ENCODE measurements around the gene C18orf32. TPM values are rescaled to one million over a fixed set of nuclear protein-coding genes. Genes with fewer than 3 reads are reported as not detected.

Gene C18orf32
- total and polyA plus RNA-seq, 2 donors (not counting 1 experiment from before 2014, with no cell fraction given): 20.8 to 36.3 TPM

DNA sequence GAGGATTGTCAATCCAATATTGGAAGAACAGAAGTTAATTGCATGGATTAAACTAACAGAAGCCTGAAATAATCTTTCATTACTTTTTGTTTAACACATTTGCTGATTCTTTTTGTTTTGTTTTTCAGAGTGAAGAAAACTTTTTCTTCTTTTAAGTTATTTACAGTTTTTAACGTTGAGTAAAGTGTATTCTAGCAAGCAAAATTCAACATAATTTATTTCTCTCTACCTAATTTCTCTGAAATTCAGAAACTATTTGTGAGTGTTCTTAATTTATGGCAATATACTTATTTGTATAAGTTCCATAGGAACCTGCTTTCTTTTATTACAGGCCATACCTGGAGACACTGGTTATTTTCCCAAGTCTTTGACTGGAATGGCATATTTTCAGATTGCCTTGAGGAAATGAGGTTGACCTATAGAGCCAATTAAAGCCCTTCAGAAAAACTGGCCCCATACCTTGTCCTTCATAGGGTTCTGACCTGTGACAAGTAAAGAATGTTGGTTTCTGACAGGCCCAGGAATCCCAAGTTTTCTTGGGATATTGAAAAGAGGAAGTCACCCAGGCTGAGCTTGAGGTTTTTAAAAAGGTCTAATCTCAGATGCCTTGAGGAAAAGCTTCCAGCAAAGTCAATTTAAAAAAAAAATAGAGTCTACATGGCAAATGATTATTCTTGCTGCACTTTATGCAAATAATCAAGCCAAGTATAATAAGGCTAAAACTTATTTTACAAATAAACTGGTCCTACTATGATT, 48.0 kb upstream of the C18orf32 start:
- no peaks in the 10 kb centered on the region for H3K36me3 ChIP-seq (replicated peaks in 1 of 2; ENCODE audit: control extremely low read depth in 1 of 2, control insufficient read depth in 1 of 2, extremely low read depth in 1 of 2, insufficient read depth in 2 of 2, low read length in 1 of 2)
- H3K9me3 Mint-ChIP-seq (ENCODE audit: insufficient read depth): no peaks in the 10 kb centered on the region
- H3K4me2 ChIP-seq (replicated peaks; ENCODE audit: low read depth, low read length, poor library complexity, severe bottlenecking): no peak overlapping the region
- peaks cover 7% of the 10 kb centered on the region for H3K27me3 Mint-ChIP-seq
- no peak for DNase-seq
- no peaks in the 10 kb centered on the region for H4K20me1 ChIP-seq (ENCODE audit: control insufficient read depth, insufficient read depth, low read length, poor library complexity, severe bottlenecking)
- intact Hi-C loops (cut with micrococcal nuclease): no loop called here
- ATAC-seq (ENCODE audit: low read depth): no peak
- no peak overlapping the region for H3K9ac ChIP-seq (ENCODE audit: low read length)
- H3K27ac Mint-ChIP-seq: no peak overlapping the region
- H3K4me1 ChIP-seq (ENCODE audit: control insufficient read depth in 2 of 2, insufficient read depth in 2 of 2, low read length in 2 of 2): no peaks in the 10 kb centered on the region
- no peaks in the 10 kb centered on the region for H3K79me2 ChIP-seq (ENCODE audit: control insufficient read depth, insufficient read depth, low read length)
- H3K27me3 ChIP-seq (replicated peaks in 1 of 4; ENCODE audit: control extremely low read depth in 1 of 4, control insufficient read depth in 3 of 4, insufficient read depth in 4 of 4, low read length in 3 of 4): no peaks in the 10 kb centered on the region
- POLR2A ChIA-PET: no interaction called here
- CTCF ChIA-PET: no interaction called here
- no peak overlapping the region for H3K4me3 ChIP-seq (ENCODE audit: control extremely low read depth in 1 of 5, extremely low read depth in 1 of 5, insufficient read depth in 1 of 5, low read depth in 2 of 5, low read length in 4 of 5)
- H3K27ac ChIP-seq (ENCODE audit: low read length in 2 of 2): no peak overlapping the region
- TF ChIP-seq, protein P1, sequence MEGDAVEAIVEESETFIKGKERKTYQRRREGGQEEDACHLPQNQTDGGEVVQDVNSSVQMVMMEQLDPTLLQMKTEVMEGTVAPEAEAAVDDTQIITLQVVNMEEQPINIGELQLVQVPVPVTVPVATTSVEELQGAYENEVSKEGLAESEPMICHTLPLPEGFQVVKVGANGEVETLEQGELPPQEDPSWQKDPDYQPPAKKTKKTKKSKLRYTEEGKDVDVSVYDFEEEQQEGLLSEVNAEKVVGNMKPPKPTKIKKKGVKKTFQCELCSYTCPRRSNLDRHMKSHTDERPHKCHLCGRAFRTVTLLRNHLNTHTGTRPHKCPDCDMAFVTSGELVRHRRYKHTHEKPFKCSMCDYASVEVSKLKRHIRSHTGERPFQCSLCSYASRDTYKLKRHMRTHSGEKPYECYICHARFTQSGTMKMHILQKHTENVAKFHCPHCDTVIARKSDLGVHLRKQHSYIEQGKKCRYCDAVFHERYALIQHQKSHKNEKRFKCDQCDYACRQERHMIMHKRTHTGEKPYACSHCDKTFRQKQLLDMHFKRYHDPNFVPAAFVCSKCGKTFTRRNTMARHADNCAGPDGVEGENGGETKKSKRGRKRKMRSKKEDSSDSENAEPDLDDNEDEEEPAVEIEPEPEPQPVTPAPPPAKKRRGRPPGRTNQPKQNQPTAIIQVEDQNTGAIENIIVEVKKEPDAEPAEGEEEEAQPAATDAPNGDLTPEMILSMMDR (IDR thresholded peaks at IDR 0.05): no peak
- TF ChIP-seq EZH2 (IDR thresholded peaks at IDR 0.05; ENCODE audit: borderline replicate concordance, insufficient read depth, low read depth, low read length, poor library complexity, severe bottlenecking): no peak
- H3K9me3 ChIP-seq (ENCODE audit: control extremely low read depth in 1 of 3, control insufficient read depth in 2 of 3, insufficient read depth in 1 of 3, low read length in 2 of 3): peaks cover 0 to 2% (median 0%) of the 10 kb centered on the region in 3 donors
- H2AFZ ChIP-seq (ENCODE audit: insufficient read depth, low read depth, low read length, poor library complexity, severe bottlenecking): no peak overlapping the region
- no CpG with 5 or more reads among the region's 1 CpG for WGBS (ENCODE audit: insufficient coverage)
- H3K4me1 Mint-ChIP-seq: no peaks in the 10 kb centered on the region
- no peak overlapping the region for H3K4me3 Mint-ChIP-seq

- WGBS (ENCODE audit: insufficient coverage): 83% methylated on average over 3 of the region's 10 CpGs
- Histone ChIP-seq H3K36me3 (replicated peaks in 1 of 2; ENCODE audit: control extremely low read depth in 1 of 2, control insufficient read depth in 1 of 2, extremely low read depth in 1 of 2, insufficient read depth in 2 of 2, low read length in 1 of 2) (no peaks in the 10 kb centered on the region), H2AFZ (ENCODE audit: insufficient read depth, low read depth, low read length, poor library complexity, severe bottlenecking) (peak overlapping the region; percentile 41), H3K27me3 (replicated peaks in 1 of 4; ENCODE audit: control extremely low read depth in 1 of 4, control insufficient read depth in 3 of 4, insufficient read depth in 4 of 4, low read length in 3 of 4) (no peaks in the 10 kb centered on the region), H3K4me3 (ENCODE audit: control extremely low read depth in 1 of 5, extremely low read depth in 1 of 5, insufficient read depth in 1 of 5, low read depth in 2 of 5, low read length in 4 of 5) (peak overlapping the region in 3 of 5 experiments; percentile 6 to 45 (median 27)), H4K20me1 (ENCODE audit: control insufficient read depth, insufficient read depth, low read length, poor library complexity, severe bottlenecking) (no peaks in the 10 kb centered on the region), H3K27ac (ENCODE audit: low read length in 2 of 2) (no peak overlapping the region), H3K79me2 (ENCODE audit: control insufficient read depth, insufficient read depth, low read length) (no peaks in the 10 kb centered on the region), H3K4me1 (ENCODE audit: control insufficient read depth in 2 of 2, insufficient read depth in 2 of 2, low read length in 2 of 2) (no peaks in the 10 kb centered on the region), H3K4me2 (replicated peaks; ENCODE audit: low read depth, low read length, poor library complexity, severe bottlenecking) (no peak overlapping the region), H3K9me3 (ENCODE audit: control extremely low read depth in 1 of 3, control insufficient read depth in 2 of 3, insufficient read depth in 1 of 3, low read length in 2 of 3) (peaks cover 0 to 2% (median 0%) of the 10 kb centered on the region in 3 donors), H3K9ac (ENCODE audit: low read length) (peak overlapping the region; percentile 43)
- intact Hi-C loops (cut with micrococcal nuclease): no loop called here
- TF ChIP-seq, protein P1 (IDR thresholded peaks at IDR 0.05): no peak
- TF ChIP-seq EZH2 (IDR thresholded peaks at IDR 0.05; ENCODE audit: borderline replicate concordance, insufficient read depth, low read depth, low read length, poor library complexity, severe bottlenecking): no peak
- Mint-ChIP-seq H3K27ac (no peak overlapping the region), H3K4me3 (peak overlapping the region; percentile 53), H3K4me1 (no peaks in the 10 kb centered on the region), H3K9me3 (ENCODE audit: insufficient read depth) (no peaks in the 10 kb centered on the region), H3K27me3 (peaks cover 18% of the 10 kb centered on the region)
- CTCF ChIA-PET: interaction anchor here (0.7 kb wide), 1 partner anchor 834 kb away, joined by 3 read pairs; no protein-coding TSS in a partner anchor
- POLR2A ChIA-PET: no interaction called here
- ATAC-seq (ENCODE audit: low read depth) (no peak), DNase-seq (no peak)
Measured at GRCh38 chr18:49531678-49532153, 44.7 kb upstream of the C18orf32 start.

Data from B cell (primary cell).